Activated CD4-positive, alpha-beta T cell treated with anti-CD3 and anti-CD28 coated beads, Interleukin-2, amount 10 ng/mL, durations not matched to agents 7 days and 5 days (primary cell): Measurements from ENCODE around the gene ATP4B. TPM values are rescaled to one million over a fixed set of nuclear protein-coding genes. Genes with fewer than 3 reads are reported as not detected.

Source experiments
- CTCF ChIA-PET: fragments of 350-600 bp; sonication (Branson Sonifier 250); formaldehyde crosslinking; loops from one replicate; lab custom pipeline; 2021; ENCODE audit warnings: antibody characterized with exemption; lab: Charles Lee
- POLR2A ChIA-PET: fragments of 350-600 bp; sonication (Branson Sonifier 250); formaldehyde crosslinking; loops from one replicate; lab custom pipeline; 2021; ENCODE audit warnings: antibody characterized with exemption; lab: Charles Lee
- DNase-seq: peaks from one replicate; pipeline ENCODE4 v3.0.0-alpha.2; 2020
- H3K27ac Mint-ChIP-seq: one replicate; pipeline ENCODE4 v1.8.0; 2021; ENCODE audit warnings: mild to moderate bottlenecking, moderate library complexity, mixed read lengths
- H3K27me3 Mint-ChIP-seq: one replicate; pipeline ENCODE4 v1.8.0; 2021; ENCODE audit warnings: mixed read lengths
- H3K36me3 Mint-ChIP-seq: one replicate; pipeline ENCODE4 v1.8.0; 2021; ENCODE audit warnings: low read depth, mixed read lengths
- H3K4me1 Mint-ChIP-seq: one replicate; pipeline ENCODE4 v1.8.0; 2021; ENCODE audit warnings: mixed read lengths
- H3K4me3 Mint-ChIP-seq: one replicate; pipeline ENCODE4 v1.8.0; 2021; ENCODE audit warnings: mild to moderate bottlenecking, moderate library complexity, mixed read lengths
- H3K9me3 Mint-ChIP-seq: one replicate; pipeline ENCODE4 v1.8.0; 2021; ENCODE audit warnings: mixed read lengths
- total RNA-seq, 2 experiments: library from RNA; stranded (reverse); gene quantifications; one replicate each; pipeline ENCODE4 v1.2.3, GENCODE V29; 2021

ATP4B gene
- total RNA-seq, 2 experiments from 2014 or later: not detected

DNA sequence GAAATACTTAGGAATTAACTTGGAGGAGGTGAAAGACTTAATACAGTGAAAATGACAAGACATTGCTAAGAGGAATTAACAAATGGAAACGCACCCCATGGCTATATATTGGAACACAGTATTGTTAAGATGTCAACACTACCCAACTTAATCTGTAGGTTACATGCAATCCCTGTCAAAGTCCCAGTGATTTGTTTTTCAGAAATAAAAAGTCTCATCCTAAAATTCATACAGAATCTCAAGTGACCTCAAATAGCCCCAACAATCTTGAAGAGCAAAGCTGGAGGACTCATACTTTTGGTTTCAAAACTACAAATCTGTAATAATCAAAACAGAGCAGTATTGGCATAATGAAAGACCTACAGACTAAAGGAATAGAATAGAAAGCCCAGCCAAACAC, 13.2 kb downstream of the ATP4B start:
- Mint-ChIP-seq H3K27me3 (no peaks in the 10 kb centered on the region), H3K4me1 (peaks cover 19% of the 10 kb centered on the region), H3K9me3 (no peaks in the 10 kb centered on the region), H3K36me3 (peaks cover 28% of the 10 kb centered on the region), H3K27ac (no peak overlapping the region), H3K4me3 (no peak overlapping the region)
- CTCF ChIA-PET: interaction anchor here (1.2 kb wide), 1 partner anchor 42 kb away, joined by 3 read pairs; no protein-coding TSS in a partner anchor
- DNase-seq: no peak
- POLR2A ChIA-PET: no interaction called here

DNA sequence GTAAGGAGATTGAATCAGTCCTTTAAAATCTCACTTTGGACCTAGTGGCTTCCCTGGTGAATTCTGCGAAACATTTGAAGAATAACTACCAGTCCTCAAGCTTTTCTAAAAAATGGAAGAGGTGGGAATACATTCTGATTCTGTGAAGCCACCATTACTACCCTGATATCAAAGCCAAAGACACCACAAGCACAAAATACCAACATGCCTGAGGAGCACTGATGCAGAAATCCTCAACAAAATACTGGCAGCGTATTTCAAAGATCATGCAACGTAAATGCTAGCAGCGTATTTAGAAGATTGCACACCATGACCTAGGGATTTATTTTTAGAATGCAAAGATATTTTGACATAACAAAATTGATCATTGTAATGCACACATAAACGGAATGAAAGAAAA, 14.4 kb downstream of the ATP4B start:
- H3K36me3 Mint-ChIP-seq: peaks cover 37% of the 10 kb centered on the region

DNA sequence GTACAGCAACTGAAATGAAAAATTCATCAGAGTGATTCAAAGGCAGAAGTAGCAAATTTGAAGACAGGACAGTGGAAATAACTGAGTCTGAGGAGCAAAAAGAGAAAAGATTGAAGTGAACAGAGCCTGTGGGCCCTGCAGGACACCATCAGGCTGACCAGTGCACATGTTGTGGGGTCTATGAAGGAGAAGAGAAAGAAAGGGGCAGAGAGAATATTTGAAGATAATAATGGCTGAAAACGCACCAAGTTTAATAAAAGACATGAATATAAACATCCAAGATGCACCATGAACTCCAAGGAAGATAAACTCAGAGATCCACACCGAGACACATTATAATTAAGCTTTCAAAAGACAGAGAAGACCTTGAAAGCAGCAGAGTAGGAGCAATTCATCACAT, 15.4 kb downstream of the ATP4B start:
- H3K9me3 Mint-ChIP-seq: no peaks in the 10 kb centered on the region
- no peak for DNase-seq
- H3K27me3 Mint-ChIP-seq: no peaks in the 10 kb centered on the region
- peaks cover 44% of the 10 kb centered on the region for H3K36me3 Mint-ChIP-seq
- H3K27ac Mint-ChIP-seq: no peak overlapping the region
- H3K4me1 Mint-ChIP-seq: peaks cover 16% of the 10 kb centered on the region
- H3K4me3 Mint-ChIP-seq: no peak overlapping the region
- ChIA-PET CTCF (no interaction called here), POLR2A (no interaction called here)

More for the DNA sequence above, 14.4 kb downstream of the ATP4B start:
- Mint-ChIP-seq H3K4me1 (peaks cover 19% of the 10 kb centered on the region), H3K4me3 (no peak overlapping the region), H3K27ac (no peak overlapping the region), H3K27me3 (no peaks in the 10 kb centered on the region), H3K9me3 (no peaks in the 10 kb centered on the region)
- ChIA-PET CTCF (interaction anchor here (1.2 kb wide), 1 partner anchor 41 kb away, joined by 3 read pairs; no protein-coding TSS in a partner anchor), POLR2A (no interaction called here)
- no peak for DNase-seq

DNA sequence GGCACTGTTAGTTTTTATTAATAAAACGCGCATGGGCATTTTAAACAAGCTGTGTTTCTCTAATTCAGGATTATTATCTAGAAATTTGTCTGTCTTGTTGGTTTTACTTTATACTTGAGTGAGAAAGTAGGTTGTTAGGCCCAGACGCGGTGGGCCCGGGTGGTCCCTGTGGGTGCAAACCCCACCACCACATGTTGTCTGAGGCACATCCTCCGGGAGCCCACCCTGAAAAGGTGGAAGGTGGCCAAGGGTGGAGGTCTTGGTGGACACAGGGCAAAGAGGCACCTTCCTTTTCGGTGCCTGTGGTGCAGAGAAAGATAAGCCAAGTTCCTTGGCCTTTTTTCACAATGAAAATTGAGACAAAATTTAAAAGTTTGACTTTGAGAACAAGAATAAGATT, 16.6 kb downstream of the ATP4B start:
- no peaks in the 10 kb centered on the region for H3K27me3 Mint-ChIP-seq
- no peak overlapping the region for H3K4me3 Mint-ChIP-seq
- POLR2A ChIA-PET: no interaction called here
- DNase-seq: no peak
- H3K9me3 Mint-ChIP-seq: no peaks in the 10 kb centered on the region
- peaks cover 55% of the 10 kb centered on the region for H3K36me3 Mint-ChIP-seq
- no peak overlapping the region for H3K27ac Mint-ChIP-seq
- CTCF ChIA-PET: no interaction called here
- peaks cover 6% of the 10 kb centered on the region for H3K4me1 Mint-ChIP-seq

DNA sequence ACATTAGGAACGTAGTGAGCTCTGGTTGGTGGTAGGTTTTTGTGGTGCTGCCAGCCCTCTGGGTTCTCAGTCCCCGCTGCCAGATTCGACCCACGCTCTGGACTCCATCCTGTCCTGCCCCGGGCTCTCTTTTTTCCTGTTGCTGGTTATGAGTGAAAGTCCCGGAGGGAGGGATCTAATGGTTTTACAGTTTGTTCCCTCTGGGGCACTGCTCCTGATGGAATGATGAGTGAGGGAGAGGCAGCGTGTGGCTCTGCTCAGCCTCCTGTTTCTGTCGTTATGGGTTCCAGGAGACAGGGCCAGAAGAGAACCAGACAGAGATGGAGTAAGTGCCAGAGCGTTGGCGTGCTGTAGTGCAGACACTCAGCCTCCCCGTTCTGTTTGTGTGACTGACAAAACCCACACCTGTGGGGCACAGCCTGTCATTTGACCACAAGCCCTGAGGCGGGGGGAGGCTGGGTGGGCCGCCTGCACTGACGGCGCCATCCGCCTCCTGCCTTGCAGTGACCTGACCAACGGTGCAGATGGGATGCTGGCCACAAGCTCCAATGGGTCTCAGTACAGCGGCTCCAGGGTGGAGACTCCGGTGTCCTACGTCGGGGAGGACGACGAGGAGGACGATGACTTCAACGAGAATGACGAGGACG, 18.3 kb downstream of the ATP4B start:
- POLR2A ChIA-PET: no interaction called here
- Mint-ChIP-seq H3K4me1 (peaks cover 2% of the 10 kb centered on the region), H3K36me3 (peaks cover 65% of the 10 kb centered on the region), H3K27ac (no peak overlapping the region), H3K4me3 (no peak overlapping the region), H3K27me3 (no peaks in the 10 kb centered on the region), H3K9me3 (no peaks in the 10 kb centered on the region)
- DNase-seq: no peak
- CTCF ChIA-PET: no interaction called here

DNA sequence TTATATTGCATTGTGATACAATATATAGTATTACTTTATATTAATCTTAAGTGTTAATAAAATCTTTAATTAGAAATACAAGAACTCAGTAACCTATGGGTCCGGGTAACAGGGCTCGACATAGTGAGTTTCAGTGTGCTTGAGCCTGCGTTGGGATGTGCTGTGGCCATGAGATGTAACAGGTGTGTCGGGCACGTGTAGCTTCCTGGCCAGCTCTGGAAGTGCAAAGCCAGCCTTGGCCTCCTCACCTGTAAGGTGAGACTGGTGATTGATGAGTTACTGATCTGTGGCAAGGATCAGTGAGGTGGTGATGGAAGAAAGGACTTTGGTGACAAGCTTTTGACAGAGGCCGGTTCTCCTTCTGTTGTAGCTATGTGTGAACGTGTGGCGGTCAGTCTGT, 19.2 kb downstream of the ATP4B start:
- no peak overlapping the region for H3K4me3 Mint-ChIP-seq
- ChIA-PET CTCF (no interaction called here), POLR2A (interaction anchor here (0.7 kb wide), 1 partner anchor 120 kb away, joined by 3 read pairs; no protein-coding TSS in a partner anchor)
- no peak for DNase-seq
- no peak overlapping the region for H3K27ac Mint-ChIP-seq
- H3K4me1 Mint-ChIP-seq: peaks cover 11% of the 10 kb centered on the region
- H3K9me3 Mint-ChIP-seq: no peaks in the 10 kb centered on the region
- no peaks in the 10 kb centered on the region for H3K27me3 Mint-ChIP-seq
- peaks cover 75% of the 10 kb centered on the region for H3K36me3 Mint-ChIP-seq

DNA sequence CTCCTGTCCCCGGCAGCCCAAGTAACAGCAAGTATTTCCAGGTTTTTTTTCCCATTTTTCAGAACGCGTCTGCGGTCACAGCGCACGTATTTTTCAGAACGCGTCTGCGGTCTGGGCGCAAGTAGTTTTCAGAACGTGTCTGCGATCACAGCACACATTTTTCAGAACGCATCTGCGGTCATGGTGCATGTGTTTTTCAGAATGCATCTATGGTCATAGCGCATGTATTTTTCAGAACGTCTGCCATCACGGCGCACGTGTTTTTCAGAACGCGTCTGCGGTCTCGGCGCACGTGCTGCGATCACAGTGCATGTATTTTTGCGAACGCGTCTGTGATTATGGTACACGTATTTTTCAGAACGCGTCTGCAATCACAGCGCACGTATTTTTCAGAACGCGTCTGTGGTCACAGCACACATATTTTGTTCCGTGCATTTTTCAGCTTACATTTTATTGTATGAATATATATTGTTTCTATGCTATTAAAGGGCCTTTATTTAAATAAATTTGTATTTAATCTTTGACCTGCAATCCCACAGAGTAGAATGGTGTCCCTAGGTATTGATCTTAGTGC, 19.7 kb downstream of the ATP4B start:
- Mint-ChIP-seq H3K9me3 (no peaks in the 10 kb centered on the region), H3K27ac (no peak overlapping the region), H3K27me3 (no peaks in the 10 kb centered on the region), H3K4me3 (no peak overlapping the region), H3K4me1 (peaks cover 16% of the 10 kb centered on the region), H3K36me3 (peaks cover 79% of the 10 kb centered on the region)
- no peak for DNase-seq
- POLR2A ChIA-PET: no interaction called here
- CTCF ChIA-PET: no interaction called here

DNA sequence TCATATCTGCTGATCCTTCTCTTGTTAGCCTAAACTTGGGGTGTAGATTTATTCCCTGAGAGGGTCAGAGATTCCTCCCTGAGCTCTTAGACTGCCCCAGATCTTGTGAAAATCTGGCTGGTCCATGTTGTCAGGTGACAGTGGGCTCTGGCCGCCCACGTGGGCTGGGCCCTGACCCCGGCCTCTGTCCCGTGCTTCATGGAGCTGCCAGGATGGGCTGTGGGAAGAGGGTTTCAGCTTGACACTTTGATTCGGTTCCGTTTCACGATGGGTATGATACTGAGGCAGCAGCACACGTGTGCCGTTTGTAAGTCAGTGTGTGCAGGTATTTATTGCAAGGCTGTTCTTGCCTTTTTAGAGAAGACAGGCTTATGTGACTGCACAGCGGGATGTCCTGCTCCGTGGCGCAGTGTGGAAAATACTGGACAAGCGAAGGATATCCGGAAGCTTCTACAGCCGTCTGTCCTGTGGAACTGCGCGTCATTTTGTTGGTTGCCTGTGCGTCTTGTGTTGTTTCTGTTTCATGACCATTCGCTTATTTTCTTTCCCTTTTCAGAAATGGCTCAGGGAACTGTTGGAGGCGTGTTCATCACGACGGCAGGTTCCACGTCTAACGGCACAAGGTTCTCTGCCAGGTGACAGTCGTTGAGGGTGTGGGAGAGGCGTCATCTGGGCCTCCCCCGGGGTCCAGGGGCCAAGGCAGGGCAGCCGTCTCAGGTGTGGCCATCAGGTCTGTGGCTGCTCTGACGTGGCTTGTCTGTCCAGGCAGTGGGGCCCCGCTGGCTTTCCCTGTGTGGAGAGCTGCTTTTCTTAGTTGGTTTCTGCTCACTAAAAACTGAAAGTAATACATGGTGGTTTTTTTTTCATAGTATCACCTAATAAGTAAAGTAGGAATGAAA, 20.5 kb downstream of the ATP4B start:
- Mint-ChIP-seq H3K27ac (no peak overlapping the region), H3K4me3 (no peak overlapping the region), H3K9me3 (no peaks in the 10 kb centered on the region), H3K27me3 (no peaks in the 10 kb centered on the region), H3K36me3 (peaks cover 82% of the 10 kb centered on the region), H3K4me1 (peaks cover 16% of the 10 kb centered on the region)
- POLR2A ChIA-PET: no interaction called here
- CTCF ChIA-PET: no interaction called here
- no peak for DNase-seq

DNA sequence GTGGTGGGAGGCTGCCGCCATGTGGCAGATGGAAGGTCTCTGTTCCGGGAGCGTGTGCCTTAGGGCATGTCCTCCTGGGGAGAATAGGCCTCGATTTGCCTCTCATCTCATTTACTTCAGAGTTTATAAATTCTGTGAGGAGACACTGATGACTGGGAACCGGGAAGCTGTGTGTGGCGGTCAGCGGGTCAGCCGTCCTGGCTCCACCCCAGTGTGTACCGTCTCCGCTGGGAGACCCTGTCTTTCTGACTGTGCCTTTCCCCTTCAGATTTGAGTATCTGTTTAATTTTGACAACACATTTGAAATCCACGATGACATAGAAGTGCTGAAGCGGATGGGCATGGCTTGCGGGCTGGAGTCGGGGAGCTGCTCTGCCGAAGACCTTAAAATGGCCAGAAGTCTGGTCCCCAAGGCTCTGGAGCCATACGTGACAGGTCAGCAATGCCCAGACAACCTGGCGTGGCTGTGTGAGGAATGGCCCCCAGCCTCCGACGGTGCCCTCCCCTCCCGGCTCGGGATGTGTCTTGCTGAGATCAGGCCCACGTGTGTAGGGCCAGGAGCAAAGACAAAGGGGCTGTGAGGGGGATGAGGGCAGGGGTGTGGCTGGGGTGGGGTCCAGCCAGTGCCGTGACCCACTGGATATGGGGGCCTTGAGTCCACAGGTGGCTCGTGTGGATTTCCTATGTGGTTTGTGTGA, 21.6 kb downstream of the ATP4B start:
- POLR2A ChIA-PET: no interaction called here
- Mint-ChIP-seq H3K36me3 (peaks cover 71% of the 10 kb centered on the region), H3K4me1 (peaks cover 16% of the 10 kb centered on the region), H3K27ac (no peak overlapping the region), H3K9me3 (no peaks in the 10 kb centered on the region), H3K27me3 (no peaks in the 10 kb centered on the region), H3K4me3 (no peak overlapping the region)
- no peak for DNase-seq
- CTCF ChIA-PET: no interaction called here

DNA sequence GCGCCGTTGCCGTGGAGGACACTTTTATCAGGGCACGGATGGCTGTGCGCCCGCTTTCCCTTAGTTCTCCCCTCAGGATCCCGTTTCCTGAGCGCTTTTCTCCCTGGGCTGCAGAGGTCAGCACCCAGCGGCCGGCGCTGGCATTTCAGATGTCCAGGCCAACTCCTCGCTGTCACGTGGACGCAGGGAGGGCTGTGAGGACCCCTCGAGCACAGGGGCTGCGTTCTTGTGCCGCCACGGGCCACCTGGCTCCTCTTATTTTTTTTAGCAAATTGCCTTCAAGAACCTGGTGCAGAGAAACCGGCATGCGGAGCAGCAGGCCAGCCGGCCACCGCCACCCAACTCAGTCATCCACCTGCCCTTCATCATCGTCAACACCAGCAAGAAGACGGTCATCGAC, 22.3 kb downstream of the ATP4B start:
- Mint-ChIP-seq H3K4me3 (no peak overlapping the region), H3K27ac (no peak overlapping the region), H3K27me3 (no peaks in the 10 kb centered on the region), H3K4me1 (peaks cover 16% of the 10 kb centered on the region), H3K36me3 (peaks cover 71% of the 10 kb centered on the region), H3K9me3 (no peaks in the 10 kb centered on the region)
- ChIA-PET CTCF (no interaction called here), POLR2A (no interaction called here)
- DNase-seq: no peak

DNA sequence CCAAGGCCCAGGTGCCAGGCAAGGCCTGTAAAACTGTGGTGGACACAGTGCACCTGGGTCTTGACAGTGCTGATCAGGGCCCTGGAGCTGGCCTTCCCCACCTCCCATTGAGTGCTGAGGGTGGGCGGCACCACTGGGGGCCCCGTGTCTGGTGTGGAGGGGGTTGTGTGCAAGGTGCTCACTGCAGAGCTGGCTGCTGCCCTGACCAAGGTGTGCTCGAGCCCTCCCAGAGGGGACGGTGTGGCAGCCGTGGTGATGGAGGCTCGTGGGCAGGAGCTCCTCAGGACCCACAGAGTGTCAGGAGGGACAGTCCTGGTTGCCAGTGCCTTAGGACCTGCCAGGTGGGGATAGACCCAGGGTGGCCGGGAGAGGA, 23.0 kb downstream of the ATP4B start:
- Mint-ChIP-seq H3K4me1 (peaks cover 16% of the 10 kb centered on the region), H3K4me3 (no peak overlapping the region), H3K9me3 (no peaks in the 10 kb centered on the region), H3K27ac (no peak overlapping the region), H3K36me3 (peaks cover 64% of the 10 kb centered on the region), H3K27me3 (no peaks in the 10 kb centered on the region)
- DNase-seq: no peak
- ChIA-PET CTCF (no interaction called here), POLR2A (no interaction called here)

DNA sequence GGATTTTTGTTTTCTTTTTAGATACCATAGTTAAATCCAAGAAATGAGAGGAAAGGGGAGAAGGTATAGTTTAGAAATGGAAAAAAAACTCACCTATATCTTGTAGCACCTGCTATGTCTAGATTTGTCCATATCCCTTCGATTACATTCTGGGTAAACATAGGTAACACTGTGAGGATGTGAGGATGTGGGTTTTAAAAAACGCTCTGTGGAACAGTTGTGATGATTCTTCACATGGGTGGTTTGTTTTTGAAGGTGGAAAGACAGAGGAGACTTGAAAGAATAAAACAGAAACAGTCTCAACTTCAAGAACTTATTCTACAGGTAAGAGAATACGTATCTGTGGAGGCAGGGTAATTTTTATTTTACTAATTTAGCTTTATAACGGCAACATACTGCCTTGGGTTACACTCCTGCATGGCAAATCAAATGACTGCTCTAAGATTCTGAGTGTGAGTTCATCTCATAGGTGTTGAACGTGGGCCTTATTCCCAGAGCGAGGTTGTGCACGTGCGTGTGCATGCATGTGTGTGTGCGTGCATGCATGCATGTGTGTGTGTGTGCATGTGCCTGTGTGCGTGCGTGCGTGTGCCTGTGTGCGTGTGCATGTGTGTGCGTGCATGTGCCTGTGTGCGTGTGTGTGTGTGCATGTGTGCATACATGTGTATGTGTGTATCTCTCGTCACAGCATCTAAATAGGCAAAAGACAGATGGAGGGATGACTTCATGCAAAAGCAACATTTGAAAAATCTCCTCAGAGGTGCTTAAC, 23.5 kb downstream of the ATP4B start:
- DNase-seq: no peak
- Mint-ChIP-seq H3K4me3 (no peak overlapping the region), H3K4me1 (peaks cover 16% of the 10 kb centered on the region), H3K9me3 (no peaks in the 10 kb centered on the region), H3K36me3 (peaks cover 59% of the 10 kb centered on the region), H3K27me3 (no peaks in the 10 kb centered on the region), H3K27ac (peak overlapping the region; percentile 70)
- CTCF ChIA-PET: no interaction called here
- POLR2A ChIA-PET: no interaction called here
